Measurements from ENCODE around the gene TCTN1. TPM values are rescaled to one million over a fixed set of nuclear protein-coding genes. Genes with fewer than 3 reads are reported as not detected.
"Not testable (repeated sequence)": the region's sequence is repeated elsewhere in the genome, so short reads cannot be mapped to it uniquely, and the experiment has no call there.

The TCTN1 gene
- total RNA-seq (2014; rRNA removed; shearing (Covaris generic)) = 48.9 and 94.0 TPM in 2 replicates

GRCh38 chr12:110613771-110614684, at the start of gene TCTN1:
Gene TCTN1, plus strand, starts transcription at chr12:110614129. Its CDS starts 54 bp downstream, at chr12:110614183.
- DNase-seq (ENCODE audit: low spot score) = peak; percentile 82

- DNase-seq (ENCODE audit: low spot score) = no peak
Measured at GRCh38 chr12:110564471-110564991, 49.4 kb upstream of the TCTN1 start.

- DNase-seq (ENCODE audit: low spot score) = no peak
Measured at GRCh38 chr12:110565894-110566871, 47.7 kb upstream of the TCTN1 start.

- no peak for DNase-seq (ENCODE audit: low spot score)
Measured at GRCh38 chr12:110566993-110567392, 46.9 kb upstream of the TCTN1 start.

GRCh38 chr12:110568752-110569151, 45.2 kb upstream of the TCTN1 start:
- no peak for DNase-seq (ENCODE audit: low spot score)

GRCh38 chr12:110569838-110570237, 44.1 kb upstream of the TCTN1 start:
- not testable (repeated sequence) for DNase-seq (ENCODE audit: low spot score)

- not testable (repeated sequence) for DNase-seq (ENCODE audit: low spot score)
Measured at GRCh38 chr12:110570798-110571197, 43.1 kb upstream of the TCTN1 start.

GRCh38 chr12:110574044-110574443, 39.9 kb upstream of the TCTN1 start:
- no peak for DNase-seq (ENCODE audit: low spot score)

GRCh38 chr12:110574717-110575230, 39.2 kb upstream of the TCTN1 start:
- not testable (repeated sequence) for DNase-seq (ENCODE audit: low spot score)

- DNase-seq (ENCODE audit: low spot score) = no peak
Measured at GRCh38 chr12:110575326-110575725, 38.6 kb upstream of the TCTN1 start.

GRCh38 chr12:110576504-110576903, 37.4 kb upstream of the TCTN1 start:
- DNase-seq (ENCODE audit: low spot score) = no peak

GRCh38 chr12:110577864-110578693, 35.9 kb upstream of the TCTN1 start:
- DNase-seq (ENCODE audit: low spot score) = peak; percentile 80

- no peak for DNase-seq (ENCODE audit: low spot score)
Measured at GRCh38 chr12:110578694-110579534, 35.0 kb upstream of the TCTN1 start.

GRCh38 chr12:110579535-110580253, 34.2 kb upstream of the TCTN1 start:
- DNase-seq (ENCODE audit: low spot score) = no peak

GRCh38 chr12:110581931-110582275, 32.0 kb upstream of the TCTN1 start:
- no peak for DNase-seq (ENCODE audit: low spot score)

GRCh38 chr12:110582276-110583136, 31.4 kb upstream of the TCTN1 start:
- peak; percentile 21 for DNase-seq (ENCODE audit: low spot score)

GRCh38 chr12:110583137-110584059, 30.5 kb upstream of the TCTN1 start, which contains the start of gene PPTC7:
Gene PPTC7, minus strand, starts transcription at chr12:110583318. Its CDS starts 287 bp downstream, at chr12:110583031.
- peak; percentile 89 for DNase-seq (ENCODE audit: low spot score)
